ENCODE measurements around the gene RYR2.

- TF ChIP-seq CTCF (IDR thresholded peaks at IDR 0.05) (no peak), POLR2A (IDR thresholded peaks at IDR 0.05) (no peak)
Observed at GRCh38 chr1:237749122-237749521, 707.1 kb downstream of the RYR2 start.
